Activated B cell treated with CpG ODN at 0.5 μM for 24 hours (primary cell): ENCODE results near the gene HDAC4. TPM values are rescaled to one million over a fixed set of nuclear protein-coding genes. Genes with fewer than 3 reads are reported as not detected.

Experiments
- ATAC-seq: fragments of 200-7000 bp; cut with Tn5 transposase; one replicate; pipeline ENCODE4 v1.10.0; 2021; ENCODE audit warnings: low read depth, mild to moderate bottlenecking, moderate library complexity
- CTCF ChIA-PET: fragments of 350-600 bp; sonication (Branson Sonifier 250); formaldehyde crosslinking; loops from one replicate; lab custom pipeline; 2021; ENCODE audit warnings: antibody characterized with exemption; lab: Charles Lee
- POLR2A ChIA-PET: fragments of 350-600 bp; sonication (Branson Sonifier 250); formaldehyde crosslinking; loops from one replicate; lab custom pipeline; 2021; ENCODE audit warnings: antibody characterized with exemption; lab: Charles Lee
- DNase-seq: peaks from one replicate; pipeline ENCODE4 v3.0.0; 2022
- H3K27ac Mint-ChIP-seq: one replicate; pipeline ENCODE4 v1.8.0; 2020; ENCODE audit warnings: mixed read lengths
- H3K27me3 Mint-ChIP-seq: one replicate; pipeline ENCODE4 v1.8.0; 2021; ENCODE audit warnings: mixed read lengths
- H3K36me3 Mint-ChIP-seq: one replicate; pipeline ENCODE4 v1.8.0; 2021; ENCODE audit warnings: low read depth, mixed read lengths
- H3K4me1 Mint-ChIP-seq: one replicate; pipeline ENCODE4 v1.8.0; 2021; ENCODE audit warnings: mixed read lengths
- H3K4me3 Mint-ChIP-seq: one replicate; pipeline ENCODE4 v1.8.0; 2020; ENCODE audit warnings: mild to moderate bottlenecking, mixed read lengths
- H3K9me3 Mint-ChIP-seq: one replicate; pipeline ENCODE4 v1.8.0; 2020; ENCODE audit warnings: mixed read lengths
- intact Hi-C: fragments of 100-400 bp; cut with micrococcal nuclease; formaldehyde crosslinking; loops from one replicate; pipeline ENCODE4 v1.15.1; 2024
- total RNA-seq: library from RNA; stranded (reverse); gene quantifications from 2 replicates; pipeline ENCODE4 v1.2.3, GENCODE V29; 2022
- TF ChIP-seq, protein P1 (sequence below): fragments of 200-600 bp; IDR thresholded peaks from one replicate; pipeline ENCODE4 v1.8.0; 2022; ENCODE audit warnings: antibody characterized with exemption, mild to moderate bottlenecking

Gene HDAC4
- total RNA-seq, 1 donor from 2014 or later = 31.9 TPM

GRCh38 chr2:239102266-239102665 lies 298.6 kb downstream of the HDAC4 start:
- intact Hi-C loops = no loop called here
- TF ChIP-seq, protein P1, sequence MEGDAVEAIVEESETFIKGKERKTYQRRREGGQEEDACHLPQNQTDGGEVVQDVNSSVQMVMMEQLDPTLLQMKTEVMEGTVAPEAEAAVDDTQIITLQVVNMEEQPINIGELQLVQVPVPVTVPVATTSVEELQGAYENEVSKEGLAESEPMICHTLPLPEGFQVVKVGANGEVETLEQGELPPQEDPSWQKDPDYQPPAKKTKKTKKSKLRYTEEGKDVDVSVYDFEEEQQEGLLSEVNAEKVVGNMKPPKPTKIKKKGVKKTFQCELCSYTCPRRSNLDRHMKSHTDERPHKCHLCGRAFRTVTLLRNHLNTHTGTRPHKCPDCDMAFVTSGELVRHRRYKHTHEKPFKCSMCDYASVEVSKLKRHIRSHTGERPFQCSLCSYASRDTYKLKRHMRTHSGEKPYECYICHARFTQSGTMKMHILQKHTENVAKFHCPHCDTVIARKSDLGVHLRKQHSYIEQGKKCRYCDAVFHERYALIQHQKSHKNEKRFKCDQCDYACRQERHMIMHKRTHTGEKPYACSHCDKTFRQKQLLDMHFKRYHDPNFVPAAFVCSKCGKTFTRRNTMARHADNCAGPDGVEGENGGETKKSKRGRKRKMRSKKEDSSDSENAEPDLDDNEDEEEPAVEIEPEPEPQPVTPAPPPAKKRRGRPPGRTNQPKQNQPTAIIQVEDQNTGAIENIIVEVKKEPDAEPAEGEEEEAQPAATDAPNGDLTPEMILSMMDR = no peak
- CTCF ChIA-PET = no interaction called here
- Mint-ChIP-seq H3K4me1 (no peaks in the 10 kb centered on the region), H3K27ac (no peak overlapping the region), H3K27me3 (no peaks in the 10 kb centered on the region), H3K9me3 (no peaks in the 10 kb centered on the region), H3K36me3 (peaks cover 27% of the 10 kb centered on the region), H3K4me3 (no peak overlapping the region)
- POLR2A ChIA-PET = no interaction called here
- no peak for DNase-seq
- ATAC-seq = no peak

DNA sequence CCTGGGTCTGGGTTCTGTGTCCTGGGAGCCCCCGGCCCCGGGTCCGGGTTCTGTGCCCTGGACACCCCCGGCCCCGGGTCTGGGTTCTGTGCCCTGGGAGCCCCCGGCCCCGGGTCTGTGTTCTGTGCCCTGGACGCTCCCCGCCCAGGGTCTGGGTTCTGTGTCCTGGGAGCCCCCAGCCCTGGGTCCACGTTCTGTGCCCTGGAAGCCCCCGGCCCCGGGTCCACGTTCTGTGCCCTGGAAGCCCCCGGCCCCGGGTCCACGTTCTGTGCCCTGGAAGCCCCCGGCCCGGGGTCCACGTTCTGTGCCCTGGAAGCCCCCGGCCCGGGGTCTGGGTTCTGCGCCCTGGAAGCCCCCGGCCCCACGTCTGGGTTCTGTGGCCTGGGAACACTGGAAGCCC lies 299.0 kb downstream of the HDAC4 start:
- no peaks in the 10 kb centered on the region for H3K9me3 Mint-ChIP-seq
- POLR2A ChIA-PET = no interaction called here
- TF ChIP-seq, protein P1 = no peak
- intact Hi-C loops = no loop called here
- no peak overlapping the region for H3K4me3 Mint-ChIP-seq
- H3K4me1 Mint-ChIP-seq = no peaks in the 10 kb centered on the region
- H3K27ac Mint-ChIP-seq = no peak overlapping the region
- DNase-seq (no peak), ATAC-seq (no peak)
- no peaks in the 10 kb centered on the region for H3K27me3 Mint-ChIP-seq
- CTCF ChIA-PET = no interaction called here
- H3K36me3 Mint-ChIP-seq = peaks cover 25% of the 10 kb centered on the region

GRCh38 chr2:239101071-239101470 lies 299.7 kb downstream of the HDAC4 start:
- Mint-ChIP-seq H3K27ac (no peak overlapping the region), H3K9me3 (no peaks in the 10 kb centered on the region), H3K36me3 (peaks cover 22% of the 10 kb centered on the region), H3K27me3 (no peaks in the 10 kb centered on the region), H3K4me3 (no peak overlapping the region), H3K4me1 (no peaks in the 10 kb centered on the region)
- DNase-seq (no peak), ATAC-seq (no peak)
- intact Hi-C loops = no loop called here
- ChIA-PET POLR2A (no interaction called here), CTCF (no interaction called here)
- TF ChIP-seq, protein P1 = no peak

DNA sequence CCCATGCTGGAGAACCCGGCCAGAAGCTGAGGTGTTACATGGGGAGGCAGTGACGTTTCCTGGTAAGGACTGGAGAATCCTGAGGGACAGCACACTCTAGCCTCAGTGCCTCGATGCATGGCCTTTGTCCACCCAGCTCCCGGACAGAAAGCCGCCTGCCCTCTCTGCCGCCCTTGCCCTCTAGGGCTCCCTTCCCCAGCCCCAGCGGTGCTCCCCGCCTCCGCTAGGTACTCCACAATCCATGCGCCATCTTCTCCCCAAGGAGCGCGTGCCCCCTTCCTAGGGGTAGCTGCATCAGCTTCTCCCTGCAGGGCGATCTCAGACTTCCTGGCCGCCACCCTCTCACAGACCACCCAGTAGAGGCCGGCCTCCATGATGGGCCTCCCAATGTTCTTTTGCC lies 301.3 kb downstream of the HDAC4 start:
- peaks cover 15% of the 10 kb centered on the region for H3K36me3 Mint-ChIP-seq
- no peaks in the 10 kb centered on the region for H3K27me3 Mint-ChIP-seq
- no peaks in the 10 kb centered on the region for H3K9me3 Mint-ChIP-seq
- no peak overlapping the region for H3K4me3 Mint-ChIP-seq
- no peak for DNase-seq
- ATAC-seq = no peak
- intact Hi-C loops = no loop called here
- TF ChIP-seq, protein P1 = no peak
- H3K27ac Mint-ChIP-seq = no peak overlapping the region
- no peaks in the 10 kb centered on the region for H3K4me1 Mint-ChIP-seq
- POLR2A ChIA-PET = no interaction called here
- CTCF ChIA-PET = no interaction called here

GRCh38 chr2:239098288-239098970 lies 302.4 kb downstream of the HDAC4 start:
- ATAC-seq (no peak), DNase-seq (no peak)
- intact Hi-C loops = no loop called here
- no peaks in the 10 kb centered on the region for H3K4me1 Mint-ChIP-seq
- CTCF ChIA-PET = no interaction called here
- no peak overlapping the region for H3K27ac Mint-ChIP-seq
- H3K27me3 Mint-ChIP-seq = no peaks in the 10 kb centered on the region
- peaks cover 15% of the 10 kb centered on the region for H3K36me3 Mint-ChIP-seq
- TF ChIP-seq, protein P1 = no peak
- no peaks in the 10 kb centered on the region for H3K9me3 Mint-ChIP-seq
- POLR2A ChIA-PET = no interaction called here
- H3K4me3 Mint-ChIP-seq = no peak overlapping the region
